ENCODE measurements around the gene CMIP. TPM values are rescaled to one million over a fixed set of nuclear protein-coding genes. Genes with fewer than 3 reads are reported as not detected.
A peak's percentile ranks its signal among the peaks of the same experiment; 100 is the strongest.

CMIP gene
- total RNA-seq, 2 donors from 2014 or later: 7.7 to 19.2 TPM

DNA sequence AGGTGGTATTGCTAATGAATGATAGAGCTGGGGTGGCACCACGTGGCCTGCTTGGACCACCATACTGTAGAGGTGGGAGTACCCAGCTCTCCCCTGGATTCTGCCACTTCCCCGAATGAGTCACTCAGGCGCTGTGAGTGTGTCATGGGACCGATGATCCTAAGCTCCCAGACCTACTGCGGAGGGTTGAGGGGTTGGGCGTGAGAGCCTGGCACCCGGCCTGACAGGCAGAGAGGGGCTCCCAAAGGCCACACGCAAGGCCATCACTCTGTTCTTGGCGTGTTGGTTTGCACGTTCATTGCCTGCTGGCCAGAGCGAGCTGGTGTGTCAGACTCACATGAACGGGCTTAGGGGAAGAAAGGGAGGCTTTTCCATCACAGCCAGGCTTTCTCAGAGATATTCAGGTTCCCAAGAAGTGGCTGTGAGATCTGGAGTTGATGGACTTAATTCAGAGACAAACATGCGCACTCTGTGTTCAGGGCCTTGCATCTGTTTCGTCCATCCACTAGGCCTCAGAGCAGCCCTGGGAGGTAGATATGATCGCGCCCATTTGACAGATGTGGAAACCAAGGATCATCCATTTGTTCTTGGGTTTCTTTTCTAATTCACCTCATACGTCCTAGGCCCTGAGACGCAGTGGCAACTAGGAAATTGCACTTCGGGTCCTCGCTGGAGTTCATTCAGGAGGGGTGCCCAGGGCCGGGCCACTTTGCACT is 41.4 kb downstream of the CMIP start:
- H3K4me1 ChIP-seq: peaks cover 0 to 54% of the 10 kb centered on the region in 2 donors
- no peak overlapping the region for H3K4me3 ChIP-seq
- H3K27me3 ChIP-seq: no peaks in the 10 kb centered on the region
- peak overlapping the region in 1 of 2 donors; percentile 20 for H3K27ac ChIP-seq
- DNase-seq (ENCODE audit: low spot score): peak; percentile 74
- H3K36me3 ChIP-seq: no peaks in the 10 kb centered on the region
- TF ChIP-seq CTCF (IDR thresholded peaks at IDR 0.05): no peak
- no peaks in the 10 kb centered on the region for H3K9me3 ChIP-seq

DNA sequence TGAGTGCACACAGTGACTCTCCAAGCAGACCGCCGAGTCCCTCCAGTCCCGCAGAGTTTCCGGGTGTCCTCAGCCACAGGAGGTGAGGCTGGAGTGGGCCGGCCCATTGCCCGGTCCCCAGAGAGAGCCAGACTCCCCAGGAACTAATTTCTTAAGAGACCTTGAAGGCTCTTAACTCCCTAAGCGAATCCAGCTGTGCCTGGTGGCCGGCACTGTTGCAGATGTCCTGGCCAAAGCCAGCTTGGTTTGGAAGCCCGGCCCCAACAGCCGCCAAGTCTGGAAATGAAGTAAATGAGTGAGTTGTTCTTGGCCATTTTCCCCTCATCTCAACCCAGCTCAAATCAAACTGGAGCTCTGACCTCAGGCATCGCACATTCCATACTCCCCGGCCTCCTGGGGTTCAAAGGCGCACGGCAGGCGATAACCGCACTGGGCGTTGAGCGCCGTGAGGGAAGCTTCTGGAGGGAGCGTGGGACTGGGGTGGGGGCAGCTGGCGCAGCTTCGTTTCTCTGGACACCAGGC is 42.0 kb downstream of the CMIP start:
- Histone ChIP-seq H3K4me3 (no peak overlapping the region), H3K36me3 (no peaks in the 10 kb centered on the region), H3K4me1 (peaks cover 0 to 56% of the 10 kb centered on the region in 2 donors), H3K27ac (peak overlapping the region in 1 of 2 donors; percentile 20), H3K27me3 (no peaks in the 10 kb centered on the region), H3K9me3 (no peaks in the 10 kb centered on the region)
- peak; percentile 89 for DNase-seq (ENCODE audit: low spot score)
- TF ChIP-seq CTCF (IDR thresholded peaks at IDR 0.05): no peak

GRCh38 chr16:81487301-81487720 is 42.7 kb downstream of the CMIP start:
- Histone ChIP-seq H3K36me3 (no peaks in the 10 kb centered on the region), H3K27ac (no peak overlapping the region), H3K27me3 (no peaks in the 10 kb centered on the region), H3K9me3 (no peaks in the 10 kb centered on the region), H3K4me3 (no peak overlapping the region), H3K4me1 (peaks cover 0 to 61% of the 10 kb centered on the region in 2 donors)
- DNase-seq (ENCODE audit: low spot score): no peak
- TF ChIP-seq CTCF (IDR thresholded peaks at IDR 0.05): no peak

DNA sequence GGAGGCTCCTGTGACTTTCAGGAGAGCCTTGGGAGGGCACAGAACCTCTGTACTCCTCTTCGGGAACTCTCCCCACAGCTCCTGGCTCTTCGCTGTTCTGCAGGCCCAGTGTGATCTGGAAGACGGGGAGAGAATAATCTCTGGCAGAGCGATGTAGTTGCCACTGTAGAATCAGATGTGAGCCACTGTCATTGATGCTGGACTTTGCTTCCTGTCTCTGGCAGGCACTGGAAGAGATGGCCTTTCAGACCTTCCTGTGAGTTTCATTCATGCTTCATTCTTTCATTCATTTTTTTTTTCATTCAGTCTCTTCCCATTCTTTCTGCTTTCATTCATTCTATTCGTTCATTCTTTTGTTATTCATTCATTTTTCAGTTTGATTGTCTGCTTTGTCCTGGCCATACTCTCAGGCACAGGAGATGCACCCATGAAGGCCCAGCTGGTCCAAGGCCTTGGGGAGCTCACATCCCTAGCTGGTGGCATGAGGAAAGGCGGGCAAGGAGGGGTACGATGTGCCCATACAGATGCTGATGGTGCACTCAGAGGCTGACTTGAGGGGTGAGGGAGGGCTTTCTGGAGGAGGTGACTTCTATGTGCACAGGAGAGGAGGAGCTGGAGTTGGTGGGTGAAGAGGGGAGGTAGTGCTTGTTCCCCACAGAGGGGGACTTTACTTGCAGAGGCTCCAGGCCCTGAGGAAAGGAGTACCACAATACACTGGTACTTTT is 44.2 kb downstream of the CMIP start:
- Histone ChIP-seq H3K4me3 (no peak overlapping the region), H3K27me3 (no peaks in the 10 kb centered on the region), H3K4me1 (peaks cover 0 to 60% of the 10 kb centered on the region in 2 donors), H3K9me3 (no peaks in the 10 kb centered on the region), H3K36me3 (no peaks in the 10 kb centered on the region), H3K27ac (no peak overlapping the region)
- TF ChIP-seq CTCF (IDR thresholded peaks at IDR 0.05): no peak
- DNase-seq (ENCODE audit: low spot score): no peak

GRCh38 chr16:81489547-81490267 is 45.1 kb downstream of the CMIP start:
- no peak for TF ChIP-seq CTCF (IDR thresholded peaks at IDR 0.05)
- H3K27ac ChIP-seq: no peak overlapping the region
- no peak overlapping the region for H3K4me3 ChIP-seq
- no peaks in the 10 kb centered on the region for H3K9me3 ChIP-seq
- H3K27me3 ChIP-seq: no peaks in the 10 kb centered on the region
- peaks cover 0 to 63% of the 10 kb centered on the region in 2 donors for H3K4me1 ChIP-seq
- no peak for DNase-seq (ENCODE audit: low spot score)
- H3K36me3 ChIP-seq: no peaks in the 10 kb centered on the region

Data from right atrium auricular region (tissue), 2 donors.